ENCODE measurements around the gene MRPL14.

Gene MRPL14

GRCh38 chr6:44066394-44067172, 60.7 kb downstream of the MRPL14 start:
- peak overlapping the region; percentile 6; the same call in 1 of the 2 replicates for H3K27ac ChIP-seq
- no peak for TF ChIP-seq CTCF (conservative IDR thresholded peaks at IDR 0.05; ENCODE audit: low read depth)
- ChIA-PET CTCF (no interaction called here), POLR2A (ENCODE audit: low non-redundant PET) (no interaction called here)
- no peak for DNase-seq (ENCODE audit: low spot score)

- ChIA-PET POLR2A (ENCODE audit: low non-redundant PET) (no interaction called here), CTCF (interaction anchor here (1.1 to 2.4 kb wide), 3 partner anchors 9 to 296 kb away, joined by 3 to 8 read pairs (median 5); no protein-coding TSS in a partner anchor)
- TF ChIP-seq CTCF (conservative IDR thresholded peaks at IDR 0.05; ENCODE audit: low read depth), result no peak
- no peak for DNase-seq (ENCODE audit: low spot score)
- peak overlapping the region; percentile 85 for H3K27ac ChIP-seq
These were observed 61.7 kb downstream of the MRPL14 start for GRCh38 chr6:44065443-44066140.

GRCh38 chr6:44064948-44065272, 62.3 kb downstream of the MRPL14 start:
- CTCF ChIA-PET, result interaction anchor here (1.1 to 2.4 kb wide), 3 partner anchors 9 to 296 kb away, joined by 3 to 8 read pairs (median 5); no protein-coding TSS in a partner anchor
- peak overlapping the region; percentile 85 for H3K27ac ChIP-seq
- no peak for DNase-seq (ENCODE audit: low spot score)
- TF ChIP-seq CTCF (conservative IDR thresholded peaks at IDR 0.05; ENCODE audit: low read depth), result no peak
- POLR2A ChIA-PET (ENCODE audit: low non-redundant PET), result interaction anchor here (0.6 kb wide), 1 partner anchor 278 kb away, joined by 3 read pairs; no protein-coding TSS in a partner anchor

- TF ChIP-seq CTCF (conservative IDR thresholded peaks at IDR 0.05; ENCODE audit: low read depth), result no peak
- POLR2A ChIA-PET (ENCODE audit: low non-redundant PET), result interaction anchor here (0.6 kb wide), 1 partner anchor 278 kb away, joined by 3 read pairs; no protein-coding TSS in a partner anchor
- H3K27ac ChIP-seq, result peak overlapping the region; percentile 85
- DNase-seq (ENCODE audit: low spot score), result no peak
- CTCF ChIA-PET, result interaction anchor here (1.1 to 2.4 kb wide), 3 partner anchors 10 to 295 kb away, joined by 3 to 8 read pairs (median 5); no protein-coding TSS in a partner anchor
These were observed 62.9 kb downstream of the MRPL14 start for GRCh38 chr6:44064089-44064947.

- ChIA-PET CTCF (interaction anchor here (0.5 to 2.4 kb wide), 6 partner anchors 10 to 342 kb away, joined by 3 to 8 read pairs (median 4); no protein-coding TSS in a partner anchor), POLR2A (ENCODE audit: low non-redundant PET) (no interaction called here)
- no peak for TF ChIP-seq CTCF (conservative IDR thresholded peaks at IDR 0.05; ENCODE audit: low read depth)
- no peak for DNase-seq (ENCODE audit: low spot score)
- peak overlapping the region; percentile 85 for H3K27ac ChIP-seq
These were observed 63.6 kb downstream of the MRPL14 start for GRCh38 chr6:44063561-44064059.

Measured in RWPE1 (cell line).